ENCODE data around the gene SAP30. TPM values are rescaled to one million over a fixed set of nuclear protein-coding genes. Genes with fewer than 3 reads are reported as not detected.

The SAP30 gene
- total RNA-seq, 2 experiments from 2014 or later, result 35.2 to 36.4 TPM

- POLR2A ChIA-PET, result no interaction called here
- CTCF ChIA-PET, result no interaction called here
Measured at GRCh38 chr4:173360587-173361221, 10.1 kb upstream of the SAP30 start.

- CTCF ChIA-PET, result interaction anchor here (0.7 kb wide), 1 partner anchor 335 kb away, joined by 3 read pairs; no protein-coding TSS in a partner anchor
- POLR2A ChIA-PET, result no interaction called here
Measured at GRCh38 chr4:173362666-173363065, 8.1 kb upstream of the SAP30 start.

GRCh38 chr4:173365359-173365996, 5.3 kb upstream of the SAP30 start:
- CTCF ChIA-PET, result no interaction called here
- POLR2A ChIA-PET, result no interaction called here

- ChIA-PET POLR2A (interaction anchor here (7.0 kb wide), 1 partner anchor 34 kb away, joined by 131 read pairs; the partner anchor contains the start of gene HMGB2), CTCF (no interaction called here)
Measured at GRCh38 chr4:173367285-173367684, 3.5 kb upstream of the SAP30 start.

GRCh38 chr4:173367946-173368345, 2.8 kb upstream of the SAP30 start:
- ChIA-PET POLR2A (interaction anchor here (7.0 kb wide), 1 partner anchor 34 kb away, joined by 131 read pairs; the partner anchor contains the start of gene HMGB2), CTCF (no interaction called here)

GRCh38 chr4:173370130-173370476, 651 bp upstream of the SAP30 start:
- CTCF ChIA-PET, result interaction anchor here (2.0 kb wide), 1 partner anchor 36 kb away, joined by 13 read pairs; the partner anchor contains the start of gene HMGB2
- POLR2A ChIA-PET, result interaction anchor here (0.6 to 7.0 kb wide), 7 partner anchors 16 to 1129 kb away, joined by 3 to 131 read pairs (median 3); partner anchors contain the start of genes GALNT7 and HMGB2

GRCh38 chr4:173371292-173372192, 788 bp downstream of the SAP30 start:
- CTCF ChIA-PET, result interaction anchor here (0.8 to 2.0 kb wide), 3 partner anchors 35 to 58 kb away, joined by 3 to 13 read pairs (median 4); partner anchors contain the start of gene HMGB2
- POLR2A ChIA-PET, result interaction anchor here (0.5 to 7.0 kb wide), 4 partner anchors 12 to 42 kb away, joined by 3 to 131 read pairs (median 7); partner anchors contain the start of gene HMGB2

GRCh38 chr4:173374588-173374987, 3.8 kb downstream of the SAP30 start:
- POLR2A ChIA-PET, result no interaction called here

GRCh38 chr4:173379929-173380328, 9.2 kb downstream of the SAP30 start:
- CTCF ChIA-PET, result no interaction called here
- POLR2A ChIA-PET, result no interaction called here

More at GRCh38 chr4:173374588-173374987, 3.8 kb downstream of the SAP30 start:
- CTCF ChIA-PET, result no interaction called here

- ChIA-PET CTCF (no interaction called here), POLR2A (no interaction called here)
Measured at GRCh38 chr4:173380987-173381386, 10.2 kb downstream of the SAP30 start.

GRCh38 chr4:173381610-173382009, 10.9 kb downstream of the SAP30 start:
- POLR2A ChIA-PET, result no interaction called here
- CTCF ChIA-PET, result no interaction called here

- CTCF ChIA-PET, result no interaction called here
- POLR2A ChIA-PET, result no interaction called here
Measured at GRCh38 chr4:173382349-173382748, 11.6 kb downstream of the SAP30 start.

GRCh38 chr4:173386751-173387150, 16.0 kb downstream of the SAP30 start:
- ChIA-PET CTCF (no interaction called here), POLR2A (no interaction called here)

GRCh38 chr4:173391701-173392100, 20.9 kb downstream of the SAP30 start:
- CTCF ChIA-PET, result no interaction called here
- POLR2A ChIA-PET, result no interaction called here

GRCh38 chr4:173397604-173398003, 26.9 kb downstream of the SAP30 start:
- ChIA-PET POLR2A (no interaction called here), CTCF (interaction anchor here (2.1 kb wide), 1 partner anchor 13 kb away, joined by 4 read pairs; no protein-coding TSS in a partner anchor)

GRCh38 chr4:173398220-173398619, 27.5 kb downstream of the SAP30 start:
- ChIA-PET CTCF (no interaction called here), POLR2A (no interaction called here)

- CTCF ChIA-PET, result interaction anchor here (0.9 kb wide), 1 partner anchor 80 kb away, joined by 3 read pairs; no protein-coding TSS in a partner anchor
Measured at GRCh38 chr4:173398779-173399415, 28.1 kb downstream of the SAP30 start, which contains the start of gene SCRG1. Gene SCRG1, minus strand, starts transcription at chr4:173399116. Its CDS starts 7,702 bp downstream, at chr4:173391414.

GRCh38 chr4:173401063-173401462, 30.3 kb downstream of the SAP30 start:
- ChIA-PET POLR2A (no interaction called here), CTCF (interaction anchor here (1.5 to 2.1 kb wide), 2 partner anchors 20 to 100 kb away, joined by 3 to 5 read pairs; no protein-coding TSS in a partner anchor)

More at GRCh38 chr4:173398779-173399415, 28.1 kb downstream of the SAP30 start, which contains the start of gene SCRG1:
- POLR2A ChIA-PET, result no interaction called here

GRCh38 chr4:173403051-173403450, 32.3 kb downstream of the SAP30 start:
- CTCF ChIA-PET, result interaction anchor here (2.1 kb wide), 1 partner anchor 18 kb away, joined by 5 read pairs; no protein-coding TSS in a partner anchor
- POLR2A ChIA-PET, result no interaction called here
